ENCODE measurements around the gene BAG1. TPM values are rescaled to one million over a fixed set of nuclear protein-coding genes. Genes with fewer than 3 reads are reported as not detected.

BAG1 gene
- total and polyA plus RNA-seq, 2 of the 13 experiments (the other 11 are each of a cell fraction or from before 2014, with no cell fraction given) = 23.1 to 59.5 TPM

- WGBS (ENCODE audit: low lambda C conversion rate) = 2% methylated on average over 25 of the region's 37 CpGs
- TF ChIP-seq ZSCAN5A (CRISPR knock-in tag; IDR thresholded peaks at IDR 0.05; ENCODE audit: borderline replicate concordance) (0 out of 2 replicates have a peak, but pooled peaks have one; percentile 13), MAF1 (CRISPR knock-in tag; IDR thresholded peaks at IDR 0.05; ENCODE audit: borderline replicate concordance) (peak; percentile 41; the same call in 1 of the 2 replicates), ZBED4 (CRISPR knock-in tag; IDR thresholded peaks at IDR 0.05; ENCODE audit: borderline replicate concordance) (0 out of 2 replicates have a peak, but pooled peaks have one; percentile 29), SALL2 (CRISPR knock-in tag; IDR thresholded peaks at IDR 0.05) (no peak), ZNF224 (CRISPR knock-in tag; IDR thresholded peaks at IDR 0.05) (peak; percentile 50; the same call in 1 of the 2 replicates), NRL (CRISPR knock-in tag; IDR thresholded peaks at IDR 0.05; ENCODE audit: borderline replicate concordance) (peak; percentile 83; the same call in 1 of the 2 replicates), SMAD9 (CRISPR knock-in tag; IDR thresholded peaks at IDR 0.05) (no peak), DZIP1 (CRISPR knock-in tag; IDR thresholded peaks at IDR 0.05) (peak; percentile 69; the same call in 1 of the 2 replicates), ZNF280B (CRISPR knock-in tag; IDR thresholded peaks at IDR 0.05; ENCODE audit: borderline replicate concordance) (peak; percentile 65; the same call in 1 of the 2 replicates), ZNF20 (CRISPR knock-in tag; IDR thresholded peaks at IDR 0.05) (no peak), IRF9 (CRISPR knock-in tag; IDR thresholded peaks at IDR 0.05; ENCODE audit: borderline replicate concordance) (peak; percentile 26; the same call in 1 of the 2 replicates)
Observed at GRCh38 chr9:33264003-33264472, 470 bp downstream of the BAG1 start.

More at GRCh38 chr9:33264003-33264472, 470 bp downstream of the BAG1 start:
- peak overlapping the region; percentile 82 for H3K27ac ChIP-seq (ENCODE audit: extremely low read length, insufficient read depth, low read length)
- H3K9me3 ChIP-seq (ENCODE audit: low read length) = no peaks in the 10 kb centered on the region
- H4K20me1 ChIP-seq (ENCODE audit: insufficient read depth, low read length) = no peaks in the 10 kb centered on the region
- peak; percentile 10 for DNase-seq (ENCODE audit: low spot score)
- intact Hi-C loops (cut with micrococcal nuclease; ENCODE audit: unreplicated experiment) (loop anchor here (5.0 kb wide), 1 partner anchor 37 kb away; no protein-coding TSS in a partner anchor), in situ Hi-C loops (cut with HindIII; ENCODE audit: extremely low pct_ligation_motif_present, low pct_unique_long_range_greater_than_20kb) (no loop called here)
- no peaks in the 10 kb centered on the region; a peak in 1 of 5 replicates for H3K27me3 ChIP-seq (ENCODE audit: control insufficient read depth in 1 of 2, insufficient read depth in 2 of 2, low read length in 2 of 2)
- TSS peak; percentile 50 for BruUV-seq (replicated peaks)
- peak overlapping the region; percentile 89 to 100 (median 98) for H3K4me3 ChIP-seq (replicated peaks in 1 of 3; ENCODE audit: insufficient read depth in 1 of 3, low read depth in 2 of 3, low read length in 3 of 3)
- H3K79me2 ChIP-seq (ENCODE audit: insufficient read depth, low read length) = peaks cover 37% of the 10 kb centered on the region
- no peak for FAIRE-seq
- H3K4me1 ChIP-seq (ENCODE audit: insufficient read depth, low read length) = peaks cover 30% of the 10 kb centered on the region
- H2AFZ ChIP-seq (ENCODE audit: low read length) = no peak overlapping the region
- CTCF ChIA-PET (ENCODE audit: low intra/inter-chr PET ratio, low total read pairs) = interaction anchor here (1.3 kb wide), 1 partner anchor 35 kb away, joined by 4 read pairs; no protein-coding TSS in a partner anchor
- H3K4me2 ChIP-seq (ENCODE audit: low read depth, low read length) = peak overlapping the region; percentile 96
- ATAC-seq = peak; percentile 45
- POLR2A ChIA-PET = interaction anchor here (0.7 to 2.1 kb wide), 12 partner anchors 10 to 240 kb away, joined by 3 to 14 read pairs (median 4); partner anchors contain the start of genes B4GALT1, DNAJA1, NFX1 and NOL6
- H3K36me3 ChIP-seq (replicated peaks in 1 of 2; ENCODE audit: control insufficient read depth in 1 of 2, insufficient read depth in 2 of 2, low read length in 2 of 2) = peaks cover 13 to 47% of the 10 kb centered on the region in 2 experiments
- H3K9ac ChIP-seq (ENCODE audit: insufficient read depth, low read depth, low read length) = peak overlapping the region; percentile 90

All from HepG2 (cell line).